H1 (cell line): ENCODE results near the gene MAN1C1. TPM values are rescaled to one million over a fixed set of nuclear protein-coding genes. Genes with fewer than 3 reads are reported as not detected.

Experiments
- CTCF ChIA-PET: fragments of 300-600 bp; sonication (Branson Sonifier 250); formaldehyde crosslinking; loops from one replicate; lab custom pipeline; 2021; ENCODE audit not compliant: partially characterized antibody; lab: Charles Lee
- POLR2A ChIA-PET: fragments of 300-600 bp; sonication (Branson Sonifier 250); formaldehyde crosslinking; loops from one replicate; lab custom pipeline; 2021; ENCODE audit warnings: inconsistent platforms; ENCODE audit not compliant: partially characterized antibody; lab: Charles Lee
- DNase-seq, 2 experiments: peaks; one replicate each; pipeline versions ENCODE4 v3.0.0 to v3.0.0-alpha.2; 2010 to 2022; ENCODE audit warnings: low spot score in 2 of 2, low read depth in 1 of 2, mixed read lengths in 1 of 2
- FAIRE-seq: peaks from 2 replicates; lab custom pipeline; 2011; peaks lifted over from hg19 to GRCh38; lab: Jason Lieb, UNC
- H2AFZ ChIP-seq: 2 replicates; pipeline ENCODE4 v1.8.1; 2012; ENCODE audit warnings: low read length, inconsistent platforms
- H2AK5ac ChIP-seq: 2 replicates; pipeline ENCODE4 v1.6.1; 2013; ENCODE audit warnings: low read depth, low read length
- H2BK120ac ChIP-seq: replicated peaks from 2 replicates; pipeline ENCODE3; 2013; ENCODE audit warnings: low read depth, low read length, inconsistent platforms
- H2BK12ac ChIP-seq: 2 replicates; pipeline ENCODE4 v1.6.1; 2013; ENCODE audit warnings: low read depth, low read length
- H2BK15ac ChIP-seq: 2 replicates; pipeline ENCODE4 v1.6.1; 2013; ENCODE audit warnings: low read length
- H2BK20ac ChIP-seq: 2 replicates; pipeline ENCODE4 v1.6.1; 2013; ENCODE audit warnings: low read length
- H2BK5ac ChIP-seq: 2 replicates; pipeline ENCODE4 v1.6.1; 2013; ENCODE audit warnings: low read depth, low read length
- H3K14ac ChIP-seq: 2 replicates; pipeline ENCODE4 v1.6.1; 2013; ENCODE audit warnings: inconsistent platforms; ENCODE audit not compliant: insufficient read length
- H3K18ac ChIP-seq: 2 replicates; pipeline ENCODE4 v1.6.1; 2013; ENCODE audit warnings: low read length; ENCODE audit errors: extremely low read depth
- H3K23ac ChIP-seq: 2 replicates; pipeline ENCODE4 v1.6.1; 2013; ENCODE audit warnings: inconsistent platforms; ENCODE audit not compliant: insufficient read length
- H3K23me2 ChIP-seq: 2 replicates; pipeline ENCODE4 v1.6.1; 2013; ENCODE audit warnings: low read depth, low read length
- H3K27ac ChIP-seq: 2 replicates; pipeline ENCODE4 v1.6.1; 2011; ENCODE audit warnings: low read depth, low read length, inconsistent platforms
- H3K27me3 ChIP-seq, 4 experiments: replicated peaks in 1 of 4; 1 replicate in 1 of 4; 2 replicates in 3 of 4; pipeline versions ENCODE4 v1.6.1 to v1.8.1; 2011 to 2013; ENCODE audit warnings: low read length in 3 of 4, mild to moderate bottlenecking in 3 of 4, inconsistent platforms in 2 of 4, mixed read lengths in 2 of 4, moderate library complexity in 1 of 4; ENCODE audit not compliant: control insufficient read depth in 3 of 4, insufficient read depth in 3 of 4; ENCODE audit errors: extremely low read depth in 1 of 4
- H3K36me3 ChIP-seq, 4 experiments: 2 replicates each; pipeline versions ENCODE4 v1.6.1 to v1.8.1; 2011 to 2013; ENCODE audit warnings: mild to moderate bottlenecking in 4 of 4, low read length in 3 of 4, moderate library complexity in 2 of 4, control low read depth in 1 of 4, inconsistent platforms in 1 of 4; ENCODE audit not compliant: insufficient read depth in 4 of 4, control insufficient read depth in 2 of 4
- H3K4ac ChIP-seq: replicated peaks from 2 replicates; pipeline ENCODE3; 2013; ENCODE audit warnings: low read length, low read depth, mixed read lengths, inconsistent platforms; ENCODE audit not compliant: insufficient read length
- H3K4me1 ChIP-seq, 4 experiments: replicated peaks in 1 of 4; 1 replicate in 1 of 4; 2 replicates in 3 of 4; pipeline versions ENCODE4 v1.6.1 to v1.8.1; 2011 to 2013; ENCODE audit warnings: low read length in 3 of 4, inconsistent platforms in 2 of 4, mixed read lengths in 1 of 4; ENCODE audit not compliant: insufficient read depth in 4 of 4, control insufficient read depth in 3 of 4
- H3K4me2 ChIP-seq, 2 experiments: 2 replicates each; pipeline versions ENCODE4 v1.6.1 to v1.8.1; 2011 to 2013; ENCODE audit warnings: low read depth in 2 of 2, low read length in 2 of 2, control low read depth in 1 of 2, inconsistent platforms in 1 of 2, mild to moderate bottlenecking in 1 of 2; ENCODE audit not compliant: insufficient read depth in 1 of 2
- H3K4me3 ChIP-seq, 4 experiments: fragments of 200-600, 300-600 bp in 1 of 4; sonication (generic), shearing (Covaris generic), sonication (Bioruptor Twin) in 1 of 4; 2 replicates each; pipeline versions ENCODE4 v1.5.1 to v1.8.1; 2011 to 2016; ENCODE audit warnings: low read length in 4 of 4, low read depth in 3 of 4, control low read depth in 2 of 4, inconsistent platforms in 2 of 4, mild to moderate bottlenecking in 2 of 4, mixed read lengths in 1 of 4, moderate library complexity in 1 of 4; ENCODE audit not compliant: insufficient read depth in 2 of 4; ENCODE audit errors: extremely low read depth in 1 of 4
- H3K56ac ChIP-seq: replicated peaks from 2 replicates; pipeline ENCODE3; 2013; ENCODE audit warnings: low read depth, mild to moderate bottlenecking, mixed read lengths, low read length, inconsistent platforms; ENCODE audit not compliant: insufficient read length
- H3K79me1 ChIP-seq: 2 replicates; pipeline ENCODE4 v1.6.1; 2013; ENCODE audit warnings: low read depth, low read length, control low read depth
- H3K79me2 ChIP-seq, 2 experiments: 2 replicates each; pipeline versions ENCODE4 v1.6.1 to v1.8.1; 2012 to 2013; ENCODE audit warnings: low read length in 2 of 2, mild to moderate bottlenecking in 2 of 2, inconsistent platforms in 1 of 2; ENCODE audit not compliant: insufficient read depth in 2 of 2, control insufficient read depth in 1 of 2
- H3K9ac ChIP-seq, 4 experiments: replicated peaks in 1 of 4; 1 replicate in 1 of 4; 2 replicates in 3 of 4; pipeline versions ENCODE4 v1.6.1 to v1.8.1; 2011 to 2013; ENCODE audit warnings: low read depth in 3 of 4, low read length in 3 of 4, control low read depth in 2 of 4, mild to moderate bottlenecking in 2 of 4, moderate library complexity in 2 of 4, inconsistent platforms in 1 of 4; ENCODE audit errors: extremely low read depth in 1 of 4
- H3K9me3 ChIP-seq, 2 experiments: 2 replicates each; pipeline versions ENCODE4 v1.6.1 to v1.8.1; 2012 to 2013; ENCODE audit warnings: mild to moderate bottlenecking in 2 of 2, moderate library complexity in 2 of 2, control low read depth in 1 of 2, inconsistent platforms in 1 of 2, low read depth in 1 of 2, low read length in 1 of 2, mixed read lengths in 1 of 2; ENCODE audit not compliant: insufficient read depth in 2 of 2
- H4K20me1 ChIP-seq, 2 experiments: replicated peaks in 1 of 2; 2 replicates each; pipeline versions ENCODE3 to v1.8.1; 2011 to 2013; ENCODE audit warnings: inconsistent platforms in 2 of 2, low read length in 2 of 2, mild to moderate bottlenecking in 1 of 2; ENCODE audit not compliant: insufficient read depth in 2 of 2, control insufficient read depth in 1 of 2
- H4K5ac ChIP-seq: 2 replicates; pipeline ENCODE4 v1.6.1; 2013; ENCODE audit warnings: low read length, low read depth, mixed read lengths, inconsistent platforms; ENCODE audit not compliant: insufficient read length
- H4K8ac ChIP-seq: 2 replicates; pipeline ENCODE4 v1.8.0; 2013; ENCODE audit warnings: mild to moderate bottlenecking, moderate library complexity, low read length, inconsistent platforms; ENCODE audit not compliant: insufficient read depth; ENCODE audit errors: extremely low read depth
- H4K91ac ChIP-seq: replicated peaks from 2 replicates; pipeline ENCODE3; 2013; ENCODE audit warnings: low read length, mixed read lengths, inconsistent platforms; ENCODE audit not compliant: insufficient read length
- ASH2L ChIP-seq: fragments of 200-600, 300-600 bp; sonication (generic); IDR thresholded peaks from one replicate; pipeline ENCODE4 v1.7.1; 2017; ENCODE audit warnings: low read length
- CHD1 ChIP-seq: IDR thresholded peaks from 2 replicates; pipeline ENCODE4 v1.6.1; 2012; ENCODE audit warnings: low read depth, low read length, improper control_type of control experiment
- CTBP2 ChIP-seq: IDR thresholded peaks from 2 replicates; pipeline ENCODE4 v1.7.0; 2011; ENCODE audit warnings: borderline replicate concordance, mild to moderate bottlenecking, moderate library complexity, mixed read lengths, low read length; ENCODE audit not compliant: insufficient read depth, insufficient read length
- KDM1A ChIP-seq: fragments of 200-600, 300-600 bp; sonication (generic); IDR thresholded peaks from 2 replicates; pipeline ENCODE4 v1.7.1; 2016; ENCODE audit warnings: mild to moderate bottlenecking, low read length, borderline replicate concordance
- KDM5A ChIP-seq: fragments of 200-600 bp; IDR thresholded peaks from 2 replicates; pipeline ENCODE4 v1.7.1; 2012; ENCODE audit warnings: mild to moderate bottlenecking, low read length, inconsistent platforms, mixed read lengths
- POLR2A ChIP-seq, 2 experiments: IDR thresholded peaks; 1 replicate in 1 of 2; 2 replicates in 1 of 2; pipeline ENCODE4 v1.6.1; 2011; ENCODE audit warnings: low read depth in 2 of 2, low read length in 2 of 2, mild to moderate bottlenecking in 2 of 2; ENCODE audit errors: control extremely low read depth in 1 of 2
- SIX5 ChIP-seq: IDR thresholded peaks from 2 replicates; pipeline ENCODE4 v1.6.1; 2011; ENCODE audit warnings: mild to moderate bottlenecking, low read depth, low read length
- SP2 ChIP-seq: IDR thresholded peaks from 2 replicates; pipeline ENCODE4 v1.6.1; 2012; ENCODE audit warnings: mild to moderate bottlenecking, low read length, inconsistent platforms
- TBP ChIP-seq: IDR thresholded peaks from 2 replicates; pipeline ENCODE4 v1.6.1; 2011; ENCODE audit warnings: low read depth, low read length, improper control_type of control experiment
- WGBS, 2 experiments: shearing (Covaris generic) in 1 of 2; methylation state at CpG; one replicate each; pipeline versions ENCODE4 v1.1.6 to v1.1.7; 2013 to 2015; ENCODE audit warnings: low lambda C conversion rate in 2 of 2, mixed read lengths in 2 of 2, inconsistent platforms in 1 of 2, low coverage in 1 of 2, missing lambda C conversion rate in 1 of 2; ENCODE audit not compliant: insufficient replicate concordance in 2 of 2, insufficient coverage in 1 of 2, insufficient read length in 1 of 2; ENCODE audit errors: extremely low coverage in 1 of 2, missing lambda C conversion rate in 1 of 2; 5-methylcytosine and 5-hydroxymethylcytosine counted together
- polyA plus RNA-seq, 7 experiments: library from polyadenylated mRNA; depleted of rRNA in 3 of 7; stranded (reverse) in 5 of 7; unstranded in 2 of 7; fragments of >200 nt in 5 of 7; fragments of 200-250 nt in 2 of 7; gene quantifications; 1 replicate in 5 of 7; 2 replicates in 1 of 7; 4 replicates in 1 of 7; pipeline versions ENCODE4 v1.2.1 to v1.2.3, GENCODE V29; 2011 to 2013; ENCODE audit warnings: missing spikeins in 2 of 7, mixed read lengths in 2 of 7
- total RNA-seq: library from RNA; stranded (reverse); fragmentation: NEBNext Ultra II Directional; extraction: Animal tissue kit (Norgen Biotek cat#: 25700); gene quantifications from 2 replicates; pipeline ENCODE4 v1.2.1, GENCODE V29; 2021
- TF ChIP-seq, protein P1 (sequence below), 3 experiments: IDR thresholded peaks; 1 replicate in 2 of 3; 2 replicates in 1 of 3; pipeline versions ENCODE4 v1.5.1 to v1.6.1; 2011; ENCODE audit warnings: low read length in 3 of 3, mild to moderate bottlenecking in 3 of 3, inconsistent platforms in 2 of 3, low read depth in 1 of 3, moderate library complexity in 1 of 3; ENCODE audit not compliant: insufficient read depth in 1 of 3; ENCODE audit errors: control extremely low read depth in 1 of 3
- TF ChIP-seq, protein P2 (sequence below): IDR thresholded peaks from 2 replicates; pipeline ENCODE4 v1.6.1; 2011; ENCODE audit warnings: low read length, improper control_type of control experiment

The MAN1C1 gene
- total and polyA plus RNA-seq, 2 of the 8 experiments (the other 6 are each of a cell fraction or from before 2014, with no cell fraction given) = 7.8 to 15.2 TPM

DNA sequence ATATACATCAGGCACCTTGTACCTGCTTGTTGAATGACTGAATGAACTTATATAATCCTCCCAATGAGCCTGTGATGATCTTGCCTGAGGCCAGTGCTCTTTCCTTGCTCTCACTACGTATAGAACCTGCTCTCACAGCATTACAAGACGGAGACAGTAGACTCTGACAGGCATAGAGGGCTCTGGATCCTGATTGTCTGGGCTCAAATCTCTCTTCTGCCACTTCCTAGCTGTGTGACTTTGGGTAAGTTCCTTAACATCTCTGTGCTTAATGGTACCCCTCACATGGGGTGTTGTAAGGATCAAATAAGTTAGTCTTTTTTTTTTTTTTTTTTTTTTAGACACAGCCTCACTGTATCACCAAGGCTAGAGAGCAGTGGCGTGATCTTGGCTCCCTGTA lies 4.2 kb upstream of the MAN1C1 start:
- H3K27me3 ChIP-seq = peaks cover 0 to 12% (median 2%) of the 10 kb centered on the region in 4 experiments; a peak in 5 of 7 replicates

More for the DNA sequence above, 4.2 kb upstream of the MAN1C1 start:
- no peak overlapping the region for H3K14ac ChIP-seq
- DNase-seq = no peak
- no peak overlapping the region for H2AFZ ChIP-seq
- H2AK5ac ChIP-seq = no peak overlapping the region
- no peak overlapping the region for H3K23ac ChIP-seq
- H3K4me1 ChIP-seq = peaks cover 0 to 5% (median 2%) of the 10 kb centered on the region in 4 experiments; a peak in 2 of 7 replicates
- H3K4me3 ChIP-seq = no peak overlapping the region
- H3K4ac ChIP-seq = no peak overlapping the region
- H4K5ac ChIP-seq = no peak overlapping the region
- no peaks in the 10 kb centered on the region for H4K20me1 ChIP-seq
- H3K36me3 ChIP-seq = no peaks in the 10 kb centered on the region
- H4K8ac ChIP-seq = no peak overlapping the region
- no peak overlapping the region for H3K27ac ChIP-seq
- peaks cover 4% of the 10 kb centered on the region; the same call in 1 of the 2 replicates for H3K23me2 ChIP-seq
- no peak overlapping the region for H4K91ac ChIP-seq
- no peak overlapping the region for H3K4me2 ChIP-seq
- WGBS, 2 experiments = 80% methylated on average over 3 of the region's 3 CpGs; no CpG with 5 or more reads in 1 of the 2 experiments
- TF ChIP-seq, protein P1, sequence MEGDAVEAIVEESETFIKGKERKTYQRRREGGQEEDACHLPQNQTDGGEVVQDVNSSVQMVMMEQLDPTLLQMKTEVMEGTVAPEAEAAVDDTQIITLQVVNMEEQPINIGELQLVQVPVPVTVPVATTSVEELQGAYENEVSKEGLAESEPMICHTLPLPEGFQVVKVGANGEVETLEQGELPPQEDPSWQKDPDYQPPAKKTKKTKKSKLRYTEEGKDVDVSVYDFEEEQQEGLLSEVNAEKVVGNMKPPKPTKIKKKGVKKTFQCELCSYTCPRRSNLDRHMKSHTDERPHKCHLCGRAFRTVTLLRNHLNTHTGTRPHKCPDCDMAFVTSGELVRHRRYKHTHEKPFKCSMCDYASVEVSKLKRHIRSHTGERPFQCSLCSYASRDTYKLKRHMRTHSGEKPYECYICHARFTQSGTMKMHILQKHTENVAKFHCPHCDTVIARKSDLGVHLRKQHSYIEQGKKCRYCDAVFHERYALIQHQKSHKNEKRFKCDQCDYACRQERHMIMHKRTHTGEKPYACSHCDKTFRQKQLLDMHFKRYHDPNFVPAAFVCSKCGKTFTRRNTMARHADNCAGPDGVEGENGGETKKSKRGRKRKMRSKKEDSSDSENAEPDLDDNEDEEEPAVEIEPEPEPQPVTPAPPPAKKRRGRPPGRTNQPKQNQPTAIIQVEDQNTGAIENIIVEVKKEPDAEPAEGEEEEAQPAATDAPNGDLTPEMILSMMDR (IDR thresholded peaks at IDR 0.05; ENCODE audit: control extremely low read depth in 1 of 3, insufficient read depth in 1 of 3, low read depth in 1 of 3, low read length in 3 of 3) = no peak
- TF ChIP-seq POLR2A (IDR thresholded peaks at IDR 0.05; ENCODE audit: control extremely low read depth in 1 of 2, low read depth in 2 of 2, low read length in 2 of 2) = no peak
- TF ChIP-seq SIX5 = no peak
- TF ChIP-seq TBP = no peak
- TF ChIP-seq, protein P2, sequence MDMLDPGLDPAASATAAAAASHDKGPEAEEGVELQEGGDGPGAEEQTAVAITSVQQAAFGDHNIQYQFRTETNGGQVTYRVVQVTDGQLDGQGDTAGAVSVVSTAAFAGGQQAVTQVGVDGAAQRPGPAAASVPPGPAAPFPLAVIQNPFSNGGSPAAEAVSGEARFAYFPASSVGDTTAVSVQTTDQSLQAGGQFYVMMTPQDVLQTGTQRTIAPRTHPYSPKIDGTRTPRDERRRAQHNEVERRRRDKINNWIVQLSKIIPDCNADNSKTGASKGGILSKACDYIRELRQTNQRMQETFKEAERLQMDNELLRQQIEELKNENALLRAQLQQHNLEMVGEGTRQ = no peak
- no peak for TF ChIP-seq KDM5A
- TF ChIP-seq CTBP2 = no peak
- TF ChIP-seq ASH2L = no peak
- TF ChIP-seq KDM1A = no peak
- no peak for TF ChIP-seq SP2
- no peak for TF ChIP-seq CHD1
- H3K56ac ChIP-seq = no peak overlapping the region
- H3K9ac ChIP-seq = no peak overlapping the region
- H2BK20ac ChIP-seq = no peak overlapping the region
- no peak overlapping the region for H2BK12ac ChIP-seq
- H3K18ac ChIP-seq = no peak overlapping the region
- CTCF ChIA-PET = interaction anchor here (0.6 to 5.9 kb wide), 12 partner anchors 11 to 291 kb away, joined by 3 to 34 read pairs (median 4); no protein-coding TSS in a partner anchor
- H3K79me1 ChIP-seq = no peaks in the 10 kb centered on the region
- POLR2A ChIA-PET = no interaction called here
- no peak for FAIRE-seq
- no peaks in the 10 kb centered on the region for H3K79me2 ChIP-seq
- no peak overlapping the region for H2BK120ac ChIP-seq
- H2BK5ac ChIP-seq = no peak overlapping the region
- no peak overlapping the region for H2BK15ac ChIP-seq
- no peaks in the 10 kb centered on the region for H3K9me3 ChIP-seq
